ENCODE data around the gene ATP4B.
"Not testable (repeated sequence)": the region's sequence is repeated elsewhere in the genome, so short reads cannot be mapped to it uniquely, and the experiment has no call there.

ATP4B gene

GRCh38 chr13:113623491-113624234 is 34.3 kb downstream of the ATP4B start:
- DNase-seq: no peak

- DNase-seq: no peak
Measured at GRCh38 chr13:113622791-113623490, 35.1 kb downstream of the ATP4B start.

GRCh38 chr13:113621986-113622550 is 35.9 kb downstream of the ATP4B start:
- DNase-seq: not testable (repeated sequence)

GRCh38 chr13:113621498-113621897 is 36.5 kb downstream of the ATP4B start:
- DNase-seq: not testable (repeated sequence)

GRCh38 chr13:113621046-113621445 is 37.0 kb downstream of the ATP4B start:
- DNase-seq: no peak

- DNase-seq: no peak
Measured at GRCh38 chr13:113620036-113620796, 37.8 kb downstream of the ATP4B start.

GRCh38 chr13:113618455-113618854 is 39.5 kb downstream of the ATP4B start:
- DNase-seq: no peak

GRCh38 chr13:113617961-113618360 is 40.0 kb downstream of the ATP4B start:
- no peak for DNase-seq

GRCh38 chr13:113616991-113617749 is 40.8 kb downstream of the ATP4B start:
- DNase-seq: no peak

- no peak for DNase-seq
Measured at GRCh38 chr13:113616281-113616906, 41.6 kb downstream of the ATP4B start.

- DNase-seq: no peak
Measured at GRCh38 chr13:113613789-113614379, 44.1 kb downstream of the ATP4B start.

- no peak for DNase-seq
Measured at GRCh38 chr13:113612607-113613006, 45.4 kb downstream of the ATP4B start.

- DNase-seq: no peak
Measured at GRCh38 chr13:113611996-113612395, 46.0 kb downstream of the ATP4B start.

GRCh38 chr13:113610266-113610665 is 47.7 kb downstream of the ATP4B start:
- no peak for DNase-seq

GRCh38 chr13:113609616-113610015 is 48.4 kb downstream of the ATP4B start:
- DNase-seq: no peak

- DNase-seq: no peak
Measured at GRCh38 chr13:113608967-113609533, 48.9 kb downstream of the ATP4B start.

- no peak for DNase-seq
Measured at GRCh38 chr13:113607889-113608635, 49.9 kb downstream of the ATP4B start.

- no peak for DNase-seq
Measured at GRCh38 chr13:113607056-113607888, 50.7 kb downstream of the ATP4B start.

- DNase-seq: no peak
Measured at GRCh38 chr13:113605866-113606438, 52.0 kb downstream of the ATP4B start.
